Retinal pigment epithelial cell (primary cell): ENCODE measurements around the gene CDHR3.
A peak's percentile ranks its signal among the peaks of the same experiment; 100 is the strongest.

Experiments used
- DNase-seq: peaks from one replicate; pipeline ENCODE4 v3.0.0-alpha.2; 2010; ENCODE audit warnings: low read depth
- H3K4me3 ChIP-seq: 2 replicates; pipeline ENCODE4 v1.5.1; 2011; ENCODE audit warnings: mild to moderate bottlenecking, low read length, control low read depth, moderate library complexity
- CTCF ChIP-seq: conservative IDR thresholded peaks from 2 replicates; pipeline ENCODE4 v1.5.1; 2011; ENCODE audit warnings: low read depth, low read length, control low read depth, inconsistent platforms

The CDHR3 gene

DNA sequence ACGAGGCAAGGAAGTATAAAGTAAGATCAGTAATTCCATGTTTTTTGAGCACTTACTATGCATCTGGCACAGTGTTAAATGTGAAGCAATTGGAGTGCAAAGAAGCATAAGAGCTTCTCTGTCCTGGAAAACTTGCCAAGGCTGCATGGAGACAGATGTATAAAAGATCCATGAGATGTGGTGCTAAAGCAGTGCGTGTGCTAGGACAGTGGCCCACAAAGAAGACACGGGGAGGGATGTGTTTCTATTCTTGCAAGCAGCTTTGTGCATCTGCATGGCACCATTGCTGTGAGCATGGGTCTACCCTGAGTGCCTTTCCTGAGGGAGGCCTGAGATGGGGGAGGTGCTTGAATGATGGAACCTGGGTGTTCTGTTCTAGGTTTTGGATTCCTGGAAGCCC is 5.1 kb upstream of the CDHR3 start:
- H3K4me3 ChIP-seq: no peak overlapping the region
- TF ChIP-seq CTCF: no peak
- no peak for DNase-seq

- no peak for TF ChIP-seq CTCF
- DNase-seq: no peak
- no peak overlapping the region for H3K4me3 ChIP-seq
Measured at GRCh38 chr7:105962353-105962752, 711 bp upstream of the CDHR3 start.

DNA sequence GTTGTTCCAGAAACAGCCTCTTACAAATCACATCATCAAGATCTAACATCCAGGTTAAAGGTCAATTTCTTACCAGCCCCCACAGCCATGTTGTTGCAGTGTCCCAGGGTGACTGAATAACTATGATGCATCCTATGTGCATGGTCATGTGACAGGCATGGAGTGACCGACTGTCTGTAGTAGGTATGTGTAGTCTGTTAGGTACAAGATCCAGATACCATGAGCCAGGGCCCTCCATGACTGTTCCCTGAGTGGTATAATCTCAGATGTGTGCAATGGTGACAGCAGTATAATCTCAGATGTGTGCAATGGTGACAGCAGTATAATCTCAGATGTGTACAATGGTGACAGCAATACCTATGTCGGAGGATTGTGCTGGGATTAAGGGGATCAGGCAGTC is 8.8 kb downstream of the CDHR3 start:
- no peak for DNase-seq
- TF ChIP-seq CTCF: no peak
- H3K4me3 ChIP-seq: no peak overlapping the region

- no peak overlapping the region for H3K4me3 ChIP-seq
- TF ChIP-seq CTCF: no peak
- DNase-seq: no peak
Measured at GRCh38 chr7:105972276-105972675, 9.2 kb downstream of the CDHR3 start.

DNA sequence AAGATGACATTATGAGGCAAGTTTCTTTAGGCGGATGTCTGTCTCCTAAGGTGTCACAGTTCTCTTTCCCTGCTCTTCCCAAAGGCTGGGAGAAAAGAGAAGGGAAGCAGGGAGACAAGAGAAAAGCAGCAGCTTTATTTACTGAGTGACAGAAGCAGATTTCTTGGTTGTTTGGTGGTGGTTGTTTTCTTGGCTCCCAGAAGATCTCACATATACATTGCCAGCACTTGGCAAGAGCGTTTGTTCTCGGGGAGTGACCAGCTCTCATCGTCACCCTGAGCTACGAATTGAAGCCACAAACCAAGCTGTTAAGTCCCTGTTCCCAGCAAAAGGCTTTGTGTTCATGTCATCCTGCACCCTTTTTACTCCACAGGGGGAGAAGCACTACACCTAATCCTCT is 11.4 kb downstream of the CDHR3 start:
- TF ChIP-seq CTCF: no peak
- no peak for DNase-seq
- H3K4me3 ChIP-seq: no peak overlapping the region

DNA sequence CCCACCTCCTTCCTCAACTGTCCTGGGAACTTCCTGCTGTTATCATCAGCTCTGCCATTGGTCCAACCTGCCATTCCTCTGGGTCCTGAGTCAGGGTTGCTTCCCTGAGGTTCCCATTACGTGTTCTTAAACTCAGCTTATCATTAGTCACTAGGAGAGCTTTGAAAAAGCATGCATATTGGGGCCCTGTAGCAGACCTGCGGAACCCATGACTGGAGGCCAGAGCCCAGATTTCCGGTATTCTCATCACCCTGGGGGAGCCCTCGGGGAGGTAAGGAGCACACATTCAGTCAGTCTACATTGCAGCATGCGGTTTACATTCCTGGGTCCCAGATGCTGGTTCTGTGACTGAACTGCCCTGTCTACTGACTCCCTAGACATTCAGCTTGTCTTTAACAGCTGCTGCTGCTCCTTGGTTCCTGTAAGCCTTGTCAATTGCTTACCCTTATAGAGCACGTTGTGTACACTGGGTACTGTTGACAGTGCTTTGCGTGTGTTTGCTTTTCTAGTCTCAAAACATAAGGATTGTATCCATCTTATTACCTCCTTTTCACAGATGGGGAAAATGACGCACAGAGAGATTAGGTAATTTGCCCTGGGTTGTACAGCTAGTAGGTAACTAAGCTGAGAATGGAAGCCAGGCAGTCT is 12.8 kb downstream of the CDHR3 start:
- no peak for TF ChIP-seq CTCF
- no peak overlapping the region for H3K4me3 ChIP-seq
- peak; percentile 5 for DNase-seq

DNA sequence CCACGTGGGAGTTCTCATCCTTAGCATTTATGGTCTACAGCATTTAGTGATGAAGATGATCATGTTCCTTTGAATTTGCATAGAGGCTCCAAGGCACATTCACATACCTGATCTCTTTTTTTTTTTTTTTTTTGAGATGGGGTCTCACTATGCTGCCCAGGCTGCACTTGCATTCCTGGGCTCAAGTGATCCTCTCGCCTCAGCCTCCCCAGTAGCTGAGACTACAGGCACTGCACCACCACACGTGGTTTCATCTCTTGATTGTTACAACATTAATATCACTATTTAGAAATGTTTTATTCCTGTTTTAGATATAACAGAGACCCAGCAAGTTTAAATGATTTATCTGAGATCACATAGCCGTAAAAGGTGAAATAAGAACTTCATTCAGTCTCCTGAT is 13.8 kb downstream of the CDHR3 start:
- TF ChIP-seq CTCF: no peak
- no peak for DNase-seq

More for the DNA sequence above, 13.8 kb downstream of the CDHR3 start:
- no peak overlapping the region for H3K4me3 ChIP-seq
